ENCODE data around the gene SLC39A9.
"Not testable (repeated sequence)": the region's sequence is repeated elsewhere in the genome, so short reads cannot be mapped to it uniquely, and the experiment has no call there.

SLC39A9 gene

DNA sequence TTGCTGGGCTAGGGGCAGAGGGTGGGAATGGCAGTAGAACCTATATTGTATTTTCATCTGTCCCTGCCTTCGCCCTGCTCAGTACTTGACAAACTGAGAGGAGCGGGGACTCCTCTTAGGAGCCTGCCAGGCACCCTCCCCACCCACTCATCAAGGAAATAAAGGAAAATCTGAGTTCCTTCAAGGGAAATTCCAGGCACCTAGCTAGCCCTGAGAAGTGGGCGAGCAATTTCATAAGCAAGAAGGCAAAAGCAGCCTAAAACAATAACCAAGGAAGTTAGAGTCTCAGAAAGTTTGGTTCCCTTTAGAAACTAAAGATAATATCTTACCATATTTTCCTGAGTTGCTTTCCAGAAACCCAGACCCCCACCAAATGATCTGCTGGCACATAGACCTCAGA, 75.5 kb downstream of the SLC39A9 start:
- no peak for DNase-seq (ENCODE audit: low spot score)
- TF ChIP-seq, protein P1, sequence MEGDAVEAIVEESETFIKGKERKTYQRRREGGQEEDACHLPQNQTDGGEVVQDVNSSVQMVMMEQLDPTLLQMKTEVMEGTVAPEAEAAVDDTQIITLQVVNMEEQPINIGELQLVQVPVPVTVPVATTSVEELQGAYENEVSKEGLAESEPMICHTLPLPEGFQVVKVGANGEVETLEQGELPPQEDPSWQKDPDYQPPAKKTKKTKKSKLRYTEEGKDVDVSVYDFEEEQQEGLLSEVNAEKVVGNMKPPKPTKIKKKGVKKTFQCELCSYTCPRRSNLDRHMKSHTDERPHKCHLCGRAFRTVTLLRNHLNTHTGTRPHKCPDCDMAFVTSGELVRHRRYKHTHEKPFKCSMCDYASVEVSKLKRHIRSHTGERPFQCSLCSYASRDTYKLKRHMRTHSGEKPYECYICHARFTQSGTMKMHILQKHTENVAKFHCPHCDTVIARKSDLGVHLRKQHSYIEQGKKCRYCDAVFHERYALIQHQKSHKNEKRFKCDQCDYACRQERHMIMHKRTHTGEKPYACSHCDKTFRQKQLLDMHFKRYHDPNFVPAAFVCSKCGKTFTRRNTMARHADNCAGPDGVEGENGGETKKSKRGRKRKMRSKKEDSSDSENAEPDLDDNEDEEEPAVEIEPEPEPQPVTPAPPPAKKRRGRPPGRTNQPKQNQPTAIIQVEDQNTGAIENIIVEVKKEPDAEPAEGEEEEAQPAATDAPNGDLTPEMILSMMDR (IDR thresholded peaks at IDR 0.05; ENCODE audit: extremely low read depth, missing control alignments), result no peak

DNA sequence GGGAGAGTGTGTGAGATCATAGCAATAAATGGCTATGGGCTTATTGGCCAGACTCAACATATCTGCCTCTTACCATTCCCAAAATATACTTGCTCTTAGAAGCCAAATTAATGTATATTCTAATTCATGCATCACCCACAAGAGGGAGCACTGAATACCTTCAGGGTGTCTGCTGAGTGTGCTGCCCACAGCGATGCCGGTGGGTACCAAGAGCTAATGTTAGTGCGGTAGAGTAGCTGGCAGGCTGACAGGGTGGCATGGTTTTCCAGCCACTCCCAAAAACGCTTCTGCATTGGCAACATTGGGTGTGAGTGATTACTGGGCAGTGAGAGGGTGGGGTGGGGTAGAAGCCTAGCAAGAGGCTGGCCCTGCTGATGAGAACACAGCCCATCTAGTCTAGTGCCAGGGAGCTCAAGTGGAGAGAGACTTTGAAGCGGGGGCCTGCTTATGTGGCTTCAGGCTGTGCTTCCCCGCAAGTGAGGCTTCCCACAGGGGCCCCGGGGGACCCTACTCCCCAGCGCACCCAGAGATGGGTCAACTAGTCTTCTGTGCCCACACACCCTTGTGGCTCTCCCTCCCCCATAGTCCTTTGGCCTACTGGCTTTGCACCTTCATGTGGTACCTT, 76.8 kb downstream of the SLC39A9 start:
- TF ChIP-seq, protein P1 (IDR thresholded peaks at IDR 0.05; ENCODE audit: extremely low read depth, missing control alignments), result peak; percentile 38
- DNase-seq (ENCODE audit: low spot score), result peak; percentile 49

DNA sequence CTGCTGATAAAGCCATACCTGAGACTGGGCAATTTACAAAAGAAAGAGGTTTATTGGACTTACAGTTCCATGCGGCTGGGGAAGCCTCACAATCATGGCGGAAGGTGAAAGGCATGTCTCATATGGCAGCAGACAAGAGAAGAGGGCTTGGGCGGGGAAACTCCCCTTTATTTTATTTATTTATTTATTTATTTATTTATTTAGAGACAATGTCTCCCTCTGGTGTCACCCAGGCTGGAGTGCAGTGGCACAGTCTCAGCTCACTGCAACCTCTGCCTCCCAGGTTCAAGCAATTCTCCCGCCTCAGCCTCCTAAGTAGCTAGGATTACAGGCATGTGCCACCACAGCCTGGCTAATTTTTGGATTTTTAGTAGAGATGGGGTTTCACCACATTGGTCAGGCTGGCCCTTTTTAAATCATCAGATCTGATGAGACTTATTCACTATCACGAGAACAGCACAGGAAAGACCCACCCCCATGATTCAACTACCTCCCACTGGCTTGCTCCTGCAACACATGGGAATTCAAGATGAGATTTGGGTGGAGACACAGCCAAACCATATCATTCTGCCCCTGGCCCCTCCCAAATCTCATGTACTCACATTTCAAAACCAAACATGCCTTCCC, 78.4 kb downstream of the SLC39A9 start:
- DNase-seq (ENCODE audit: low spot score), result not testable (repeated sequence)

DNA sequence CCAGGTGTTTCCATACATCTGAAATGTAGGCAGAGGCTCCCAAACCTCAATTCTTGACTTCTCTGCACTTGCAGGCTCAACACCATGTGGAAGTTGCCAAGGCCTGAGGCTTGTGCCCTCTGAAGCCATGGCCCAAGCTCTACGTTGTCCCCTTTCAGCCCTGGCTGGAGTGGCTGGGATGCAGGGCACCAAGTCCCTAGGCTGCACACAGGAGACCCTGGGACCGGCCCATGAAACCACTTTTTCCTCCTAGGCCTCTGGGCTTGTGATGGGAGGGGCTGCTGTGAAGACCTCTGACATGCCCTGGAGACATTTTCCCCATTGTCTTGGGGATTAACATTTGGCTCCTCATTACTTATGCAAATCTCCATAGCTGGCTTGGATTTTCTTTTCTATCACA, 79.6 kb downstream of the SLC39A9 start:
- DNase-seq (ENCODE audit: low spot score), result not testable (repeated sequence)

DNA sequence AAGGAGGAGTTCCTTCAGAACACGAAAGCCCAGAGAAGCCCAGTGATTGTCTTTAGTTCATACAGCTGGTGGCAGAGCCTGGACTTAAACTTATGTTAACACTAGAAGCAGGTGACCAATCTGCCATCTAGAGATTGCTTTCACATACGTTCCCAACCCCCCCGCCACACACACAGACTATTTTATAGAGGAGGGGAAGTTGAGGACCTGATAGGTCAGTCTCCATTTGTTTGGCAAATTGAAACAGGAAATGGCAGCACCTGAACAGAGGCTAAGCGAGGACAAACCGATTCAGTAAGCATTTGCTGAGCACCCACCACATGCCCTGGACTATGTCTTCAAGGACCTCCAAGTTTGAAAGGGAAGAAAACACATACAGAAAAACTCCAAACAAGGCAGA, 81.2 kb downstream of the SLC39A9 start:
- TF ChIP-seq, protein P1 (IDR thresholded peaks at IDR 0.05; ENCODE audit: extremely low read depth, missing control alignments), result no peak
- DNase-seq (ENCODE audit: low spot score), result no peak

DNA sequence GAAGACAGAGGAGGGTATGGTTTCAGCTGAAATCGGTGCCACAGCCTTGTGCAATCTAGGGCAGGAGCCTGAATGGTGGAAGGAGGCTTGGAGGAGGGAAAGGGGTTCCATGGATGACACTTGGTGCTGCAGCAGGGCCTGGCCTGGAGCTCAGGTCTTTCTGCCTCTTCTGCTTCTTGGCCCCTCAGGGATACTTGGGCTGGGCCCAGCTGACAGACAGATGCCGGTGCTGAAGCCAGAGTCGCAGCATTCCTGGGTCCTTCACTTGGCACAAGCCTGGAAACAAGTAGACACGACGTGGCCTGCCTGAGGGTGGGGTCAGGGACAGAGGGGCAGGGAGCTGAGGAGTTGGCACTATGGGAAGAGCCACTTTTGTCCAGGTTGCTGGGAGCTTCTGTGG, 81.6 kb downstream of the SLC39A9 start:
- no peak for DNase-seq (ENCODE audit: low spot score)
- TF ChIP-seq, protein P1 (IDR thresholded peaks at IDR 0.05; ENCODE audit: extremely low read depth, missing control alignments), result no peak

DNA sequence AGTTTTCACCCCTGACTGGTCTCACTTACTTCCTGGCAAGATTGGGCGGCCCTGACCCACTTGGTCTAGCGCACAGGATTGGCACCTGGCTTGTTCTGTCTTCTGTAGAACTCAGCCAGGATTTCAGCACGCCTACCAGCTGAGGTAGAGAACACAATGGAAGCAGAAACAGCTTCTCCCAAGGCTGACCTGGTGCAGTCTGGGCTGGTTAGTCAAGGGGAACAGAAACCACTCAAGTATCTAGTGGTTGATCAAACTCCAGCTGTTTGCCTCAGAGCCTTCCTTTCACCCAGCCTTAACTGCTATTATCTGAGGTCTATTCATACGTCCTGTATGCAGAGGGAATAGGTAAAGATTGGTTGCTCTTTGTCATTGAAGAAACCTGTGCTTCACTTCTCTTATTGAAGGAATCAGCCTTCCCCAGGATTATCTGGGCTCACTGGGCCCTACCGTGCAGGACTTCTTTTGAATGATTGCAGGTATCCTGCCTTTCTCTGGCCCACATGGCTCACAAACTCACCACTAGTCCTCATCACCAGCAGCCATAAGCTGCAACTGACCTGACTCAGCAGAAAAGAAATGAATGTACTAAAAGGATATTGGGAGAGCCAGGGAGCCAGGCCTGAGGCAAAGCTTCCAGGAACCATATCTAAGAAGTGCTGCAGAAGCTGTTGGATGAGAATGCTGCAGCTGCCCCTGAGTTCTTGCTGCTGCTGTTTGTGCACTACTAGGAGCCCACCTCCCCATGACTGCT, 83.5 kb downstream of the SLC39A9 start:
- DNase-seq (ENCODE audit: low spot score), result peak; percentile 85
- TF ChIP-seq, protein P1 (IDR thresholded peaks at IDR 0.05; ENCODE audit: extremely low read depth, missing control alignments), result no peak

DNA sequence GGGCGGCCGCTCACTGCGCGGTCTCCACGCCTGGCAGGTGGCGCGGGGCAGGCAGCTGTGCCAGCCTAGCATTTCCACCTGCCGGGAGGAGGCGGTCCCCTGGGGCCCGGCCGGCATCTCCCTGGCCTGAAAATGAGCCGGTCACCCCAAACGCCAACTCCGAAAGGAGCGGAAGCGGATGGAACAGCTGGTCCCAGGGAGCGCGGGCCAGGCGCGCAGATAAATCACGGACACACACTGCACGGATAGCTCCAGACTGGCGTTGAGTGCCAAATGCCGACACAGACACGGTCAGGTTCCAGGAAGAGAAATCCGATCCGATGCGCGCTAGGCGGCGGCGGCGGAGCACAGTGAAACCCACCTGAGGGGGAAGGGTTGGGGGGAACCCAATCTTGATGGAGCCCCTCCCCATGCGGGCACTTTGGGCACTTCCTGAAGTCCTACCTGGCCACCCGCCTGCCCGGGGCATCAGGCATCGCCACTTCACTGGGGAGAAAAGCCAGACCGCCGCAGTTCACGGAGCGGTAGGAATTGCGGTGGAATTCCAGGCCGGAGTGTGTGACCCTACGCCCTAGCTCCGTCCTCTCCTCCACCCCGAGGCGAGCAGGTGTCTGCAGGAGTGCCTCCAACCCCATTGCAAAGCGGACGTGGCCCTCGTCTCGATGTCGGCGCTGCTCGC, 85.4 kb downstream of the SLC39A9 start:
- TF ChIP-seq, protein P1 (IDR thresholded peaks at IDR 0.05; ENCODE audit: extremely low read depth, missing control alignments), result no peak
- peak; percentile 44 for DNase-seq (ENCODE audit: low spot score)

Measured in GM20000 (cell line).